Upper lobe of left lung (tissue), 6 donors: ENCODE results near the gene TEX19. TPM values are rescaled to one million over a fixed set of nuclear protein-coding genes. Genes with fewer than 3 reads are reported as not detected.
A peak's percentile ranks its signal among the peaks of the same experiment; 100 is the strongest.
"Not testable (repeated sequence)": the region's sequence is repeated elsewhere in the genome, so short reads cannot be mapped to it uniquely, and the experiment has no call there.

ENCODE experiments used
- ATAC-seq, 2 donors: fragments of 200-7000 bp; cut with Tn5 transposase; one replicate each; pipeline ENCODE4 v1.9.1; 2022; ENCODE audit warnings: mild to moderate bottlenecking in 2 of 2, moderate library complexity in 2 of 2; ENCODE audit not compliant: low FRiP score in 2 of 2
- DNase-seq, 2 donors: peaks; one replicate each; pipeline ENCODE4 v3.0.0-alpha.2; 2019 to 2020
- H3K27ac ChIP-seq, 4 donors: fragments of 200-600 bp; sonication (generic); one replicate each; pipeline ENCODE4 v1.5.1; 2016 to 2019
- H3K27me3 ChIP-seq, 4 donors: fragments of 200-600 bp; sonication (generic); one replicate each; pipeline ENCODE4 v1.5.1; 2017 to 2019
- H3K36me3 ChIP-seq, 4 donors: fragments of 200-600 bp; sonication (generic); one replicate each; pipeline ENCODE4 v1.5.1; 2016 to 2019
- H3K4me1 ChIP-seq, 4 donors: fragments of 200-600 bp; sonication (generic); one replicate each; pipeline ENCODE4 v1.5.1; 2018 to 2019
- H3K4me3 ChIP-seq, 4 donors: fragments of 200-600 bp; sonication (generic); one replicate each; pipeline ENCODE4 v1.5.1; 2017 to 2019; ENCODE audit warnings: mild to moderate bottlenecking in 2 of 4, moderate library complexity in 1 of 4
- H3K9me3 ChIP-seq, 4 donors: fragments of 200-600 bp; sonication (generic); one replicate each; pipeline ENCODE4 v1.5.1; 2018 to 2019
- EP300 ChIP-seq, 4 donors: sonication (generic); formaldehyde crosslinking; IDR thresholded peaks; one replicate each; pipeline ENCODE4 v1.5.1; 2017; ENCODE audit warnings: antibody characterized with exemption in 4 of 4, control low read depth in 2 of 4
- POLR2A ChIP-seq, 4 donors: fragments of 450-650 bp; IDR thresholded peaks; one replicate each; pipeline ENCODE4 v1.5.1; 2016 to 2017; ENCODE audit warnings: antibody characterized with exemption in 4 of 4, mild to moderate bottlenecking in 2 of 4
- POLR2AphosphoS5 ChIP-seq, 2 donors: sonication (generic); formaldehyde crosslinking; IDR thresholded peaks; one replicate each; pipeline ENCODE4 v1.5.1; 2017; ENCODE audit warnings: antibody characterized with exemption in 2 of 2
- WGBS, 2 donors: methylation state at CpG; one replicate each; pipeline ENCODE4 v1.1.5; 2017 to 2018; 5-methylcytosine and 5-hydroxymethylcytosine counted together
- total RNA-seq, 6 donors: library from RNA; depleted of rRNA in 4 of 6; stranded (reverse); fragments of >200 nt in 4 of 6; gene quantifications; one replicate each; pipeline versions ENCODE4 v1.1.0 to v1.2.1, GENCODE V29; 2016 to 2021
- TF ChIP-seq, protein P1 (sequence below), 6 experiments: fragments of 450-650 bp in 4 of 6; fragments of 200-600 bp in 2 of 6; sonication (generic) in 2 of 6; IDR thresholded peaks; one replicate each; pipeline ENCODE4 v1.5.1; 2016 to 2019; ENCODE audit warnings: antibody characterized with exemption in 6 of 6
- donor health status: DM: no; HTN: no; CAD: no; lungs with moderate emphysema.
- donor health status: DM: no; HTN: yes; CAD: no; lungs with severe emphysema.

The TEX19 gene
- total RNA-seq, 6 donors from 2014 or later: not detected

DNA sequence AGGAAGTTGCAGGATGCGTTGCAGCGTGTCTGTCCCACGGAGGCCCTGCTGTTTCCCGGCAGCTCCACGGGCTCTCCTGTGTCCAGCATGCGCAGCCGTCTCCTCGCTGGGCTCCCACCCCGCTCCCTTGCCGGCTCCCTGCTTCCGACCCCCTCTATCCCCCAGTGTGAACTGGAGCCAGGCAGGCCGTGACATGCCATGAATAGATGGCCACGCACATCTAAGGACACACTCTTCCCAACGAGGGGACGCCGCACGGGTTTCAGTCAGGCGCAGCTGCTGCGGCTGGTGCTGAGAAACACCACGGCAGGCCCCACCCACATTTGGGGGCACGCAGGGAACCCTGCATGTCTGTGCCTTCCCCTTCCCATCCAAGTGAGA, 49.9 kb downstream of the TEX19 start:
- peak in 1 of 2 donors; percentile 66 for DNase-seq
- no peak for ATAC-seq
- peaks cover 0 to 42% (median 16%) of the 10 kb centered on the region in 4 donors for H3K36me3 ChIP-seq

DNA sequence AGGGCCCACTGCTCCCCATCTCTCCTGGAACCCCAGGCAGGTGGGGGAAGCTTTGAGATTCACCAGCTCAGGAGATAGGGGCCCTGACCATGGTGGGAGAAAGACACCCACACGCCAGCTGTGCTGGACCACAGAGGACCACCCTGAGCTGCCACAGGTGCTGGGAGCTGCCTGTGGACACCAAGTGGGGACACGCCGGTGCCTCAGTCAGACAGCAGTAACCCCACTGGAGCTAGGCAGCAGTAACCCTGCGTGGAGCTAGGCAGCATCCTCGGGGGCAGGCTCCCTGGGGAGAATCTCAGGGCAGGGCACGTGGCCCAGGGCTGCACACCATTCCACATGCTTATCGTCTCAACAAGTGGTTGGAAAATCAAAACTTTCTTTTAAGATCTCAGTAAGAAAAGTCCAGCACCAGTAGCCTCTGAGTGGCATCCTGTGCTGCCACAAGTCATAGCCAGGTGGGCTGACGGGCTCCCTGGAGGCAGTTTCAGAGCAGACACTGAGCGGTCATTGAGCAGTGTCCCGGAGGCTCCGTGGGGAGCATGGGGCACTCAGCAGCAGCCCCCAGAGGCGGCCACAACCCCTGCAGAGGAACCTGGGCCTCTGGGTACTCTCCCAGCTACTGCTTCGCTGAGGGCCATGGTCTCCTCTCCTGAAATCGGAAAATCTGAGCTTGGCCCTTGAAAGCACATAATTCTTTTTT, 51.1 kb downstream of the TEX19 start:
- WGBS, 2 donors: 92 to 93% methylated on average over 11 to 14 of the region's 14 CpGs
- ATAC-seq: no peak
- TF ChIP-seq EP300 (IDR thresholded peaks at IDR 0.05): no peak
- no peak for DNase-seq
- Histone ChIP-seq H3K27ac (no peak overlapping the region), H3K4me3 (no peak overlapping the region), H3K4me1 (peaks cover 0 to 6% (median 5%) of the 10 kb centered on the region in 4 donors), H3K36me3 (peaks cover 0 to 37% (median 10%) of the 10 kb centered on the region in 4 donors), H3K27me3 (no peaks in the 10 kb centered on the region), H3K9me3 (no peaks in the 10 kb centered on the region)

More for the DNA sequence above, 49.9 kb downstream of the TEX19 start:
- Histone ChIP-seq H3K27me3 (no peaks in the 10 kb centered on the region), H3K27ac (no peak overlapping the region), H3K9me3 (no peaks in the 10 kb centered on the region), H3K4me3 (no peak overlapping the region), H3K4me1 (no peaks in the 10 kb centered on the region)
- no peak for TF ChIP-seq POLR2AphosphoS5 (IDR thresholded peaks at IDR 0.05)
- no peak for TF ChIP-seq EP300 (IDR thresholded peaks at IDR 0.05)
- TF ChIP-seq, protein P1, sequence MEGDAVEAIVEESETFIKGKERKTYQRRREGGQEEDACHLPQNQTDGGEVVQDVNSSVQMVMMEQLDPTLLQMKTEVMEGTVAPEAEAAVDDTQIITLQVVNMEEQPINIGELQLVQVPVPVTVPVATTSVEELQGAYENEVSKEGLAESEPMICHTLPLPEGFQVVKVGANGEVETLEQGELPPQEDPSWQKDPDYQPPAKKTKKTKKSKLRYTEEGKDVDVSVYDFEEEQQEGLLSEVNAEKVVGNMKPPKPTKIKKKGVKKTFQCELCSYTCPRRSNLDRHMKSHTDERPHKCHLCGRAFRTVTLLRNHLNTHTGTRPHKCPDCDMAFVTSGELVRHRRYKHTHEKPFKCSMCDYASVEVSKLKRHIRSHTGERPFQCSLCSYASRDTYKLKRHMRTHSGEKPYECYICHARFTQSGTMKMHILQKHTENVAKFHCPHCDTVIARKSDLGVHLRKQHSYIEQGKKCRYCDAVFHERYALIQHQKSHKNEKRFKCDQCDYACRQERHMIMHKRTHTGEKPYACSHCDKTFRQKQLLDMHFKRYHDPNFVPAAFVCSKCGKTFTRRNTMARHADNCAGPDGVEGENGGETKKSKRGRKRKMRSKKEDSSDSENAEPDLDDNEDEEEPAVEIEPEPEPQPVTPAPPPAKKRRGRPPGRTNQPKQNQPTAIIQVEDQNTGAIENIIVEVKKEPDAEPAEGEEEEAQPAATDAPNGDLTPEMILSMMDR (IDR thresholded peaks at IDR 0.05): no peak
- no peak for TF ChIP-seq POLR2A (IDR thresholded peaks at IDR 0.05)
- WGBS, 2 donors: 90 to 91% methylated on average over 13 to 18 of the region's 21 CpGs

DNA sequence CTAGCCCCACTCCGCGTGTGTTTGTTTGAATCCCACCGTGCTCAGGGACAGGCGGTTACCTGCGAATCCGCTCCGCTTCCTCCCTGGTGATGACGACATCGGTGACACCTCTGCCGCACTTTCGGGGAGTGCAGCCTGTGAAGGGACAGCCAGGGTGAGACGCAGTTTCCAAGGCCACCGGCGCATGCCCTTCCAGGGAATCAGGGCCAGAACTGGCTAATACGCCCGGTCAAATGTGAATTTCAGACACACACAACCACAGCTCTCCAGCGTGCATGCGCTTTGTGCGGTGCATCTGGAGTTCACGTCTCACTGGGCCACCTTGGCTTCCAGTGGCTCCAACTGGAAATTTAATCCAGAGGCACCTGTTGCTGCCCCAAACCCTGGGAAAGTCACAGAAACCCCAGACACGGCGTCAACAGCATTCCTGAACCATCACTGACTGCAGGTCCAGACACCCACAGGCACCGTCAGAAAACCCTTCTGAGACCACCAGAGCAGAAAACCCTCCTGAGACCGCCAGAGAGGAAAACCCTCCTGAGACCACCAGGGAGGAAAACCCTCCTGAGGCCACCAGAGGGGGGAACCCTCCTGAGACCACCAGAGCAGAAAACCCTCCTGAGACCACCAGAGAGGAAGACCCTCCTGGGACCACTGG, 52.5 kb downstream of the TEX19 start:
- Histone ChIP-seq H3K9me3 (no peaks in the 10 kb centered on the region), H3K27ac (no peak overlapping the region), H3K27me3 (no peaks in the 10 kb centered on the region), H3K4me3 (no peak overlapping the region), H3K36me3 (peaks cover 0 to 29% (median 7%) of the 10 kb centered on the region in 4 donors), H3K4me1 (peaks cover 0 to 6% (median 5%) of the 10 kb centered on the region in 4 donors)
- WGBS, 2 donors: 96 to 98% methylated on average over 16 to 24 of the region's 24 CpGs
- ATAC-seq (no peak), DNase-seq (no peak)
- TF ChIP-seq POLR2A (IDR thresholded peaks at IDR 0.05) (no peak), POLR2AphosphoS5 (IDR thresholded peaks at IDR 0.05) (no peak), EP300 (IDR thresholded peaks at IDR 0.05) (no peak)
- TF ChIP-seq, protein P1 (IDR thresholded peaks at IDR 0.05): no peak

DNA sequence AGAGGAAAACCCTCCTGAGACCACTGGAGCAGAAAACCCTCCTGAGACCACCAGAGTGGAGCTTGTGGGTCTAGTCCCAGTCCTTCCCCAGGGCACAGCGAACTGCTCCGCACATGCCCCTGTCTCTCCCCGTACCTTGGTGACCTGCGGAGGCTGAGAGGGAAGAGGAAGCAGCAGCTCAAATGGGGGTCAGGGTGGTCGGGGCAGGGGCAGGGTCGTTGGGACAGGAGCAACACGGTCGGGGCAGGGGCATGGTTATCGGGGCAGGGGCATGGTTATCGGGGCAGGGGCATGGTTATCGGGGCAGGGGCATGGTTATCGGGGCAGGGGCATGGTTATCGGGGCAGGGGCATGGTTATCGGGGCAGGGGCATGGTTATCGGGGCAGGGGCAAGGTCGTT, 53.0 kb downstream of the TEX19 start:
- H3K4me1 ChIP-seq, H3K4me3 ChIP-seq, ATAC-seq, DNase-seq, H3K27ac ChIP-seq, H3K27me3 ChIP-seq, H3K9me3 ChIP-seq: not testable (repeated sequence)
- WGBS, 2 donors: 89 to 94% methylated on average over 13 to 16 of the region's 16 CpGs
- H3K36me3 ChIP-seq: peaks cover 0 to 29% (median 7%) of the 10 kb centered on the region in 4 donors

DNA sequence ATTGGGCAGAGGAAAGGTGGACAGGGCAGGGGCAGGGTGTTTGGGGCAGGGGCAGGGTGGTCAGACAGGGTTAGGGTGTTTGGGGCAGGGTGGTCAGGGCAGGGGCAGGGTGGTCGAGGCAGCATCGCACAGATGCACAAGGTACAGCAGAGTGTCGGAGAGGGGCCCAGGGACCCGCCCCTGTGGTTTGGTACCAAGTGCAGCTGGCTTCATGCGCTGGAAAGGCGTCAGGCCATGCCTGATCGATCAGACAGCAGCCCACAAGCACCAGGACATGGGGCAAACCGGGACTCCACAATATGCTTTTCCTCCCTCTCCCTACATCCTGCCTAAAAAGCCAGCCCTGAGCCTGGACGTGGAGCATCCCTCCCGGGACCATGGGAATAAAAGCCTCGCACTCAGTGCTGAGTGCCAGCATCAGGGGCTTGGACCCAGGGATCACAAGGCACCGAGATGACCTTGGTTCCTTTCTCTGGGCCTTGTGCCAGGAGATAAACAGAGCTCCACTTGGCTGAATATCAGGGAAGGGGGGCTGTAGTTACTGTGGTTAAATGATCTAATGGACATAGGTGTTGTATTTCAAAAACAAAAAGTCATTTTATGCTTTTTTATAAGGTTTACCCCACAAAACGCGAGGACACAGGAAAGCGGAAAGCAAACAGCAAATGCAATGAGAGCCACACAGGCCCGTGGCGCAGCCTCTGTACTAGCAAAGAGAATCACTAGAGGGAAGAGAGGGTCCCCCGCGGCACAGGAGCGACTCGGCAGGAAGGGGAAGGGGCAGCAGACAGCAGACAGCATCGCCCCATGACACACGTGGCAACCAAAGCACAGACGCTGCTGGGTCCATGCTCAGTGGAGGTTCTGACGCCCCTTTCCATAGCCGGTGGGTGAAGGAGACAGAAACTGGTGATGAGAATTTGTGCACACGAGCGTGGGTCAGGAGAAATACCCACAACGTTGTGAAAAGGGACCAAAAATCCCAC, 53.8 kb downstream of the TEX19 start:
- no peak overlapping the region for H3K4me3 ChIP-seq
- no peak overlapping the region for H3K27ac ChIP-seq
- H3K36me3 ChIP-seq: peaks cover 0 to 29% (median 7%) of the 10 kb centered on the region in 4 donors
- no peak for ATAC-seq
- DNase-seq: no peak
- TF ChIP-seq, protein P1 (IDR thresholded peaks at IDR 0.05): no peak
- TF ChIP-seq EP300 (IDR thresholded peaks at IDR 0.05) (no peak), POLR2AphosphoS5 (IDR thresholded peaks at IDR 0.05) (no peak), POLR2A (IDR thresholded peaks at IDR 0.05) (no peak)
- H3K9me3 ChIP-seq: no peaks in the 10 kb centered on the region
- H3K27me3 ChIP-seq: no peaks in the 10 kb centered on the region
- 89 to 90% methylated on average over 29 of the region's 29 CpGs for WGBS, 2 donors
- H3K4me1 ChIP-seq: peaks cover 4 to 13% (median 9%) of the 10 kb centered on the region in 4 donors

Other genes starting within 250 kb of the TEX19 start
- gene CCDC57, start 146.4 kb upstream of the TEX19 start, total RNA-seq: 100 to 1,000 TPM in 2 of 6 donors, 10 to 100 TPM in 4; 52.9 to 204 (median 71.8) TPM
- 100 to 1,000 TPM in 3 of 6 donors, 10 to 100 TPM in 3; 33.5 to 134 (median 102) TPM for gene SLC16A3, start 130.2 kb upstream of the TEX19 start, total RNA-seq
- gene CSNK1D, start 85.5 kb upstream of the TEX19 start, total RNA-seq: 100 to 1,000 TPM in 4 of 6 donors, 10 to 100 TPM in 2; 80.6 to 228 (median 152) TPM
- gene CD7, start 41.6 kb upstream of the TEX19 start, total RNA-seq: 10 to 100 TPM in 1 of 6 donors, 1 to 10 TPM in 5; 5.2 to 24.7 (median 7.6) TPM
- 10 to 100 TPM; 17.8 to 50.4 (median 36.2) TPM for gene SECTM1, start 25.5 kb upstream of the TEX19 start, total RNA-seq
- under 1 TPM in 1 of 6 donors, not detected in 5; 0.39 TPM for gene UTS2R, start 12.5 kb downstream of the TEX19 start, total RNA-seq
- 100 to 1,000 TPM in 2 of 6 donors, 10 to 100 TPM in 4; 33.7 to 250 (median 43.4) TPM for gene HEXD, start 59.1 kb downstream of the TEX19 start, total RNA-seq
- 10 to 100 TPM; 20.0 to 76.9 (median 38.2) TPM for gene OGFOD3, start 59.3 kb downstream of the TEX19 start, total RNA-seq
- 100 to 1,000 TPM in 3 of 6 donors, 10 to 100 TPM in 3; 74.9 to 193 (median 108) TPM for gene CYBC1, start 91.5 kb downstream of the TEX19 start, total RNA-seq
- 10 to 100 TPM; 28.9 to 77.8 (median 62.6) TPM for gene NARF, start 99.5 kb downstream of the TEX19 start, total RNA-seq
- gene FOXK2, start 160.5 kb downstream of the TEX19 start, total RNA-seq: 10 to 100 TPM; 50.8 to 92.7 (median 58.9) TPM